A549 treated with dexamethasone at 1 μM for 4 hours (cell line): ENCODE data around the gene C19orf33. TPM values are rescaled to one million over a fixed set of nuclear protein-coding genes. Genes with fewer than 3 reads are reported as not detected.

Experiments used
- total RNA-seq: library from RNA; stranded (reverse); fragments of 200-300 nt; extraction: Qiagen RNA extraction; gene quantifications from 5 replicates; pipeline ENCODE4 v1.2.3, GENCODE V29; 2022

Gene C19orf33
- total RNA-seq = 563 to 655 TPM (median 615 TPM) in 5 replicates

DNA sequence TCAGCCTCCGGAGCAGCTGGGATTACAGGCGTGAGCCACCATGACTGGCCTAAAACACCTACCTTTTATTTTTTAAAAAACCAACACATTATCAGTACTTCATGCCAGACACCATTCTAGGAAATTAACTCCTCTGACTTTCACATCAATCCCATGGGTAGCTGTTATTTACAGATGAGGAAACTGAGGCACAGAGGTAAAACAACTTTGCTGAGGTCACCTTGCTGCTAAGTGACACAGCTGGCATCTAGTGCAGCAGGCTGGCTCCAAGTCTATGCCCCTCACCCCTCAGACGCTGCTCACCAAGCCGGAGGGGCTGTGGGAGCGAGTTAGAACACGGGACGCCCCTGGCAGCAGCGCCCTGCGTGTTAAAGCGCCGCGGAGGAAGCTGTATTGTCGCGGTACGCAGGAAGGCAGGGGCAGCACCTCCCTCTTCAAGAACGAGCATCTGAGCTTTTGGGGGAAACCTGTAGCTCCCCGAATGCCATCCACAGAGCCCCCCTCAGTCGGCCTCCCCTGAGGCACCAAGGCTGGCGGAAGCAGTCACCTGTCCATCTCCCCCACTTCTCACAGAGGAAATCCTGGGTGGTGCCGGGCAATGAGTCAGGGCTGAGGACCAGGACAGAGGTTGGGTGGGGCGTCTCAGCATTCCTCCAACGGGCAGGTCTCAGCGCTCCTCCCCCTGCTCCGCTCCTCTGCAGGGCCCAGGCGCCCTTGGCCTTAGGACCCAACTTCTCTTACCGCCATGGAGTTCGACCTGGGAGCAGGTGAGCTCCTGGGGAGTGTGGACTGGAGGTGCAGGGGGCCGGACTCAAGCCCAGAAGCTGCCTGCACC lies at the start of gene C19orf33:
C19orf33 (plus strand) TSS at position 735 of the 835 bp plus-strand sequence; CDS start at position 746, 11 bp downstream.

GRCh38 chr19:38264486-38265212 lies 39.4 kb upstream of the C19orf33 start, which contains the start of gene SPINT2:
SPINT2 (plus strand) TSS chr19:38264573; CDS start chr19:38264893, 320 bp downstream.

GRCh38 chr19:38315657-38316476 lies 11.8 kb downstream of the C19orf33 start, which contains the start of gene YIF1B:
YIF1B (minus strand) TSS chr19:38315947; CDS start chr19:38315917, 30 bp downstream.

DNA sequence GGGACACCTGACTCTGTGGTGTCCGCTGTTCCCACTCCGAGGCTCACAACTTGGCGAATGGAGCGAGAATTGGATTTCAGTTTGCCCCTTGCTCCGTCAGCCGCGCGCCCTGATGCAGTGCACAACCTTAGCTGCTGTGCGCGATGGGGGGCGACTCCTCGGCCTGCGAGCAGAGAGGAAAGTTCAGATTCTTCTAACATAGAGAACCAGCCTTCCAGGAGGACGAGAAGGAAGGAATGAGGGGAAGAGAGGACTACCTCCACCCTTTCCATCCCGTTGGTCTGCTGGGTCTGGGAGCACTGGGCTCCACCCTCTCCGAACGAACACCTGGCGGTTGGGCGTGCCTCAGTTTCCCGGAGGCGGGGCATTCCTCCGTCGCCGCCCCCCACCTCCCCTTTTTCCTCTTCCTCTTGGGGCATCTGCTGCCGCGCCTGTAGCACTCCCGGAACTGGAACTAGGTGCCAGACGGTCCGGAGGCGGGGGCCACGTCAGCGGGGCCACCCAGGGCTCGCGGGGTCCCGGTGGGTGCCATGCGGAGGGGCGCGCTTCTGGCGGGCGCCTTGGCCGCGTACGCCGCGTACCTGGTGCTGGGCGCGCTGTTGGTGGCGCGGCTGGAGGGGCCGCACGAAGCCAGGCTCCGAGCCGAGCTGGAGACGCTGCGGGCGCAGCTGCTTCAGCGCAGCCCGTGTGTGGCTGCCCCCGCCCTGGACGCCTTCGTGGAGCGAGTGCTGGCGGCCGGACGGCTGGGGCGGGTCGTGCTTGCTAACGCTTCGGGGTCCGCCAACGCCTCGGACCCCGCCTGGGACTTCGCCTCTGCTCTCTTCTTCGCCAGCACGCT lies 15.6 kb downstream of the C19orf33 start, which contains the start of gene KCNK6:
KCNK6 (plus strand) TSS at position 425 of the 838 bp plus-strand sequence; CDS start at position 531, 106 bp downstream.

Other genes starting within 250 kb of the C19orf33 start
- gene DPF1, start 80.0 kb upstream of the C19orf33 start, total RNA-seq = 3.7 to 5.1 TPM (median 4.8 TPM) in 5 replicates
- 62.8 to 91.7 TPM (median 82.0 TPM) in 5 replicates for gene PPP1R14A, start 47.9 kb upstream of the C19orf33 start, total RNA-seq
- 246 to 303 TPM (median 282 TPM) in 5 replicates for gene SPINT2, start 39.7 kb upstream of the C19orf33 start, total RNA-seq
- 96.8 to 131 TPM (median 122 TPM) in 5 replicates for gene YIF1B, start 11.7 kb downstream of the C19orf33 start, total RNA-seq
- 3.6 to 5.0 TPM (median 4.6 TPM) in 5 replicates for gene KCNK6, start 15.6 kb downstream of the C19orf33 start, total RNA-seq
- gene CATSPERG, start 31.6 kb downstream of the C19orf33 start, total RNA-seq = 0.60 to 1.6 TPM (median 1.1 TPM) in 5 replicates
- gene PSMD8, start 70.3 kb downstream of the C19orf33 start, total RNA-seq = 441 to 488 TPM (median 469 TPM) in 5 replicates
- gene GGN, start 83.8 kb downstream of the C19orf33 start, total RNA-seq = 0.06 to 0.72 TPM (median 0.35 TPM) in 5 replicates
- 1.4 to 3.2 TPM (median 2.0 TPM) in 5 replicates for gene SPRED3, start 84.4 kb downstream of the C19orf33 start, total RNA-seq
- gene FAM98C, start 98.8 kb downstream of the C19orf33 start, total RNA-seq = 15.6 to 24.4 TPM (median 21.2 TPM) in 5 replicates
- gene RASGRP4, start 122.0 kb downstream of the C19orf33 start, total RNA-seq = 0.11 to 0.26 TPM (median 0.19 TPM) in 5 replicates
- 5.2 to 7.6 TPM (median 6.3 TPM) in 5 replicates for gene RYR1, start 129.4 kb downstream of the C19orf33 start, total RNA-seq